KOPT-K1 (cell line): Measurements from ENCODE around the gene CDK17.
A peak's percentile ranks its signal among the peaks of the same experiment; 100 is the strongest.
"Not testable (repeated sequence)": the region's sequence is repeated elsewhere in the genome, so short reads cannot be mapped to it uniquely, and the experiment has no call there.

Source experiments
- H3K27ac ChIP-seq: fragments of 200-600 bp; sonication (generic); 2 replicates; pipeline ENCODE4 v1.5.1; 2016; ENCODE audit warnings: antibody characterized with exemption, mild to moderate bottlenecking, low read depth, low read length; ENCODE audit not compliant: poor library complexity, severe bottlenecking
- H3K36me3 ChIP-seq: fragments of 200-600 bp; sonication (generic); 2 replicates; pipeline ENCODE4 v1.5.1; 2017; ENCODE audit warnings: antibody characterized with exemption, mild to moderate bottlenecking, low read length, moderate library complexity; ENCODE audit not compliant: insufficient read depth
- H3K9me3 ChIP-seq: fragments of 200-600 bp; sonication (generic); 2 replicates; pipeline ENCODE4 v1.5.1; 2017; ENCODE audit warnings: antibody characterized with exemption, low read length, mild to moderate bottlenecking; ENCODE audit not compliant: insufficient read depth, poor library complexity, severe bottlenecking

The CDK17 gene

DNA sequence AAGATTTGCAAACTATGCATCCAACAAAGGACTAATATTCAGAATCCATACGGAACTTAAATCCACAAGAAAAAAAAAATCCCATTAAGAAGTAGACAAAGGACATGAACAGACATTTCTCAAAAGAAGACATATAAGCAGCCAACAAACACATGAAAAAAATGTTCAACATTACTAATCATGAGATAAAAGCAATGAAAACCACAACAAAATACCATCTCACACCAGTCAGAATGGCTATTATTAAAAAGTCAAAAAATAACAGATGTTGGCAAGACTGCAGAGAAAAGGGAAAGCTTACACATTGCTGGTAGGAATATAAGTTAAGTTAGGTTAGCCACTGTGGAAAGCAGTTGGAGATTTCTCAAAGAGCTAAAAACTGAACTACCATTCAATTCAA lies 16.2 kb downstream of the CDK17 start:
- Histone ChIP-seq H3K36me3 (no peaks in the 10 kb centered on the region; the same call in 1 of the 2 replicates), H3K9me3 (peaks cover 35% of the 10 kb centered on the region), H3K27ac (no peak overlapping the region)

DNA sequence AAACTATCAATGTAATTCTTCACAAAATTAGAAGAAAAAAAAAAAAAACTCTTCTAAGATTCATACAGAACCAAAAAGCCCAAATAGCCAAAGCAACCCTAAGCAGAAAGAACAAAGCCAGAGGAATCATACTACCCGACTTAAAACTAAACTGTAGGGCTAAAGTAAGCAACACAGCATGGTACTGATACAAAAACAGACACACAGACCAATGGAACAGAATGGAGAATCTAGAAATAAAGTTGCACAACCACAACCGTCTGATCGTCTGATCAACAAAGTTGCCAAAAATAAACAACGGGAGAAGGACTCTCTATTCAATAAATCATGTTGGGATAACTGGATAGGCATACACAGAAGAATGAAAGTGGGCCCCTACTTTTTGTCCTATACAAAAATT lies 16.9 kb downstream of the CDK17 start:
- Histone ChIP-seq H3K36me3 (no peaks in the 10 kb centered on the region; the same call in 1 of the 2 replicates), H3K9me3 (peaks cover 41% of the 10 kb centered on the region)

DNA sequence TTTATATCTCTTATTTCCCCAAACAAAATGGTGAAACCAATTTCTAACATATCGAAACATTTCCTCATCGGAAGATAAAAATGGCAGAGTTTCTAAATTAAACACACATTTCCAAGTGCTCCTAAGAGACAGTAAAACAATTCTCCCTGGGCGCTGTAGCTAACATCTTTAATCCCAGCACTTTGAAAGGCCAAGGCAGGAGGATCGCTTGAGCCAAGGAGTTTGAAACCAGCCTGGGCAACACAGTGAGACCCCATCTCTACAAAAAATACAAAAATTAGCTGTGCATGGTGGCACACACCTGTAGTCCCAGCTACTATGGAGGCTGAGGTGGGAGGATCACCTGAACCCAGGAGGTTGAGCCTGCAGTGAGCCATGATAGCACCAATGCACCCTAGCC lies 20.5 kb downstream of the CDK17 start:
- not testable (repeated sequence) for H3K36me3 ChIP-seq, H3K27ac ChIP-seq
- peaks cover 44% of the 10 kb centered on the region for H3K9me3 ChIP-seq

More for the DNA sequence above, 16.9 kb downstream of the CDK17 start:
- no peak overlapping the region for H3K27ac ChIP-seq

DNA sequence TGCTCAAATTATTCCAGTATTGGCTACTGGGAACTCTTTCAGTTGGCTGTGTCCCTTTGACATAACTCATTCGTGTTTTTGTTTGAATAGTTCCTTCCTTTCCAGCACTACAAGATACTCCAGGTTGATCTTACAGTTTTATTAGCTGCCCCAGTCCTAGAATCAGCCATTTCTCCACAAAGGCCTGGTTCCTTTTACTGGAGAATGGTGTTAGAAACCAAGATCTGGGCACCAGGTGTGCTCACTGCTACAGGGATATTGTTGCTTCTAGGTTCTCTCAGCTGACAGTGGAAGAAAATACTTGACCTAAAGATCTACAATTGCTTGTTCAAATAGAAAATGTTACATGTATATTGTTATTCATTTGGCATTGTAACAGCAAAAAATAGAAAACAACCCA lies 21.9 kb downstream of the CDK17 start:
- Histone ChIP-seq H3K27ac (peak overlapping the region; percentile 72), H3K9me3 (peaks cover 43% of the 10 kb centered on the region)

DNA sequence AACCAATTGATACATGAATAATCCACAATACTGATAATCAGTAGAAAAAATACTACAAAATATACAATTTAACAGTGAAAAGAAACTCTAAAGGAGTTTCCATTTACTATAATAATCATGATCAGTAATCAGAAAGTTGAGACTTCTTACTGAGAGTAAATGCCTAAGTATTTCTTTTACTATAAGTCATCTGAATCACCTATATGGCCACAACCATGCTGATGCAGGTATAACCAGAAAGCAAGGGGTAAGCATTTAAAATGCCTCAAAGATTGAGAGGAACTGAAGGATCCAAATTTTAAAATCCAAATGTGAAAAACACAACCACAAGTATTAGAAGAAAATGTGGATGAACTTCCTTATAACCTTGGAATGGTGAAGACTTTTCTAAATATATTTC lies 23.4 kb downstream of the CDK17 start:
- no peaks in the 10 kb centered on the region for H3K36me3 ChIP-seq
- H3K9me3 ChIP-seq = peaks cover 28% of the 10 kb centered on the region
- peak overlapping the region; percentile 72 for H3K27ac ChIP-seq

More for the DNA sequence above, 21.9 kb downstream of the CDK17 start:
- no peaks in the 10 kb centered on the region for H3K36me3 ChIP-seq

DNA sequence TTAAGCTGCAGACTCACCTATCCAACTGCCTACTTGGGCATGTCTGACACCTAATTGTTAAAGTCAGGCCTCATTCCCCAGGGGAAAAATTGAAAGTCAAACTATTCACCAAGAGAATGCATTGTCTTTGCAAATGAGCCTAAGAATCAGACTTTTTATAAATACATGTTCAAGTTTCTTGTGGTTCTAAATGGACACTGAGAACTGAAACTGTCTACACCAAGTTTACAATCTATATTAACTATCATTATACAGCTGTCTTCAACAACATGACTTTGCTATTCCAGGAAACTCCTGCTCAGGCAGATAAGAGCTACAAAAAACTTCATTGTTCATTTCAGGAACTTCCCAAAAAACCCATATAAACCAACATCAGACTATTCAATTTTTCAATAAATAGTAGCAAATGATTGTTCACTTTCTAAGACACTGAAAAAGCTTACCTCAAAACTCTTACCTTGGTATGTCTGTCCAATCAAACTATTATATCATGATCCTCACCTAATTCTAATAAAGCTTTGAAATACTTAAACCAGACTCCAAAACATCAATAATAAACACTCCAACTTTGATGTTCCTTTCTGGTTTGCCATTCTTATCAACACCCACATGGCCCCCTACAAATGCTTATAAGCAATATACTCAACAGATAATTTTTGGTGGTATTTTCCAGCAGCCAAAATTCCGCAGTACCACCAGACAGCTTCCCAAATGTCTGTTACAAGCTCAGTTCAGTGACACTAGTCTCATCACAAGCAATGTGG lies 24.2 kb downstream of the CDK17 start:
- H3K27ac ChIP-seq = peak overlapping the region; percentile 72
- H3K36me3 ChIP-seq = no peaks in the 10 kb centered on the region
- peaks cover 24% of the 10 kb centered on the region for H3K9me3 ChIP-seq

DNA sequence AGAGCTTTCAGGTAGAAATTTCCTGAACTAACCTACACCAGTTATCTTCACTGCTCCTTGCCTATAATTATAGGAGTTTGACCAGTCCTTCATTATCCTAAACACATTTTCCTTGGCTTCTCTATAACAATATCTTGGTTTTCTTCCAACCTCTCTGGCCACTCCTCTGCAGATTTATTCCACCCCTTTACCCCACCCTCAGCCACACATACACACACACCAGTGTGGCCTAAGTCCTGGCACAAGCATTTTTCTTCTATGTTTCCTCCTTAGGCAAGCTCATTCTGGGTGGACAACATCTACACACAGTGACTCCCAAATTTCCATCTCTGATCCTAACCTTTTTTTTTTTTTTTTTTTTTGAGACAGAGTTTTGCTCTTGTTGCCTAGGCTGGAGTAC lies 25.1 kb downstream of the CDK17 start:
- H3K27ac ChIP-seq = no peak overlapping the region
- H3K36me3 ChIP-seq = no peaks in the 10 kb centered on the region
- H3K9me3 ChIP-seq = peaks cover 18% of the 10 kb centered on the region

DNA sequence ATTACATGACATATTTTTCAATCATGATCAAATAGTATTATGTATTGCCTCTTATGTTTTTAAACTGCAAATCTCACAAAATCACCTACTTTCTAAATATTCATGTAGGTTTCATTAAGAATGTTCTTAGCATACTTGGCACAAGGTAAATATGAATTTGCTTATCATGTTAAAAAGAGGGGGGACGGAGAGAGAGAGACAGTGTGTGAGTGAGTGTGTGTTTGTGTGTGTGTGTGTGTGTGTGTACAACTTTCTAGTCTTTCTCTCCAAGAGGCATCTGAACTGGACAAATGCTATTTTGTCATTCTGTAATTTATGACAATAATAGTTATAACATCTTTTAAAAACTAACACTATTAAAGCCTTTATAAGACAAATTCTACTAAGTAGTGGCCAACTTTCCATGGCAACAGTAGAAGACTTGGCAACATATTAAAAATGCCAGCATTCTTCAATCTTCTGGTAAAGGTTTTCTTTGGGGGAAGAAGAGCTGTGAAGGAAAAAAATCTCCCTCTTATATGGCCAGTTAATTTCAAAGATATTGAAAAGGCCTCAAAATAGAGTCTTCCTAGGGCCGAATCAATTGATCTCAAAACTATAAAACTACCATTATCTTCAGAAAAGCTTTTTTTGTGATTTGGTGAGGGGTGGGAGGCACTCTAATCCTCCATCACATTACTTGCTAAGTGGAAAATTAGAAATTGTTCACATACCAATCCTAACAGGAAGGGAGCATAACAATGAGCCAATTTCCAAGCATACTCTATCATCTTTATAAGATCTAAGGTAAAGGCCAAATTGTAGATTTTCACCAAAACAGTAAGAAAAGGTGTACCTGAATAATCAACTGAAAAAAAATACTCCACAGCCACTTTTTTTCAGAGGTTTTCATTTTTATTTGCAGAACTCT lies 28.2 kb downstream of the CDK17 start:
- Histone ChIP-seq H3K9me3 (no peaks in the 10 kb centered on the region), H3K36me3 (no peaks in the 10 kb centered on the region), H3K27ac (no peak overlapping the region)

DNA sequence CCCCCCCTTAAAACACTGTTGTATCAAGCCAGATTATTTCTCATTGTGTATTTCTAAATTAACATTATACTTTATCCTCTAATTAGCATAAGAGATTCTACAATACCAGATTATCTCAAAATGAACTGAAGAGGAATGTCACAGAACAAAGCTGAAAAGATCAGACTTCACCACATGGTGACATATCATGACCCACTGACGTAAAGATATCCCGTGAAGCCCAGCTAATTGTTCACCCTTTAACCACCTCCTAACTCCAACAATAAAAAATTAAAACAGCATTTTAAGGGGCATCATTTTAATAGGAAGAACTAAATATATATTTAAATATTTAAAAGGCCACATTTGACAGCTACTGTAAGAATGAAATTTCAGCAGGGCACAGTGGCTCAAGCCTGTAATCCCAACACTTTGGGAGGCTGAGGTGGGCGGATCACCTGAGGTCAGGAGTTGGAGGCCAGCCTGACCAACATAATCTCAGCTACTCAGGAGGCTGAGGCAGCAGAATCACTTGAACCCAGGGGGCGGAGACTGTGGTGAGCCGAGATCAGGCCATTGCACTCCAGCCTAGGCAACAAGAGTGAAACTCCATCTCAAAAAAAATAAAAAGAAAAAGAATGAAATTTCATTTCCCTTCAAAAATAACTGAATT lies 29.0 kb downstream of the CDK17 start:
- H3K9me3 ChIP-seq = no peaks in the 10 kb centered on the region
- H3K27ac ChIP-seq = no peak overlapping the region
- no peaks in the 10 kb centered on the region for H3K36me3 ChIP-seq

DNA sequence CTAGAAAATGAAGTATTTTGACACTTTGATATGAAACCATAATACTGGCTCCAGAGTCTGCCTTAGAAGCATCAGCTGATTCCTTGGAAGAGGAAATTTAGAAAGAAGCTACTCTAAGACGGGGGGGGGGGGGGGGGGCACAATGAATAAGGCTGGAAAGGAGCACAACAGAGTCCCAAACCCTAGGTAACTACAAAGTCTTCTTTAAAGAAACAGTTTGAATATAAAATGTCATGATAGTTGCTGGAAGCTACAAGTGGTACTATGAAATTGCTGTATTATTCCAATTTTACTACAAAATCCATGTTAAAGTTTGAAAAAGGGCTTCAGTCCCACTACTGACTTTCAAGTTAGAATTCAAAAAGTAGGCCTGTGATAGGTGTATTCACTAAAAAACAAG lies 31.6 kb downstream of the CDK17 start:
- Histone ChIP-seq H3K36me3 (no peaks in the 10 kb centered on the region), H3K27ac (no peak overlapping the region), H3K9me3 (no peaks in the 10 kb centered on the region)

DNA sequence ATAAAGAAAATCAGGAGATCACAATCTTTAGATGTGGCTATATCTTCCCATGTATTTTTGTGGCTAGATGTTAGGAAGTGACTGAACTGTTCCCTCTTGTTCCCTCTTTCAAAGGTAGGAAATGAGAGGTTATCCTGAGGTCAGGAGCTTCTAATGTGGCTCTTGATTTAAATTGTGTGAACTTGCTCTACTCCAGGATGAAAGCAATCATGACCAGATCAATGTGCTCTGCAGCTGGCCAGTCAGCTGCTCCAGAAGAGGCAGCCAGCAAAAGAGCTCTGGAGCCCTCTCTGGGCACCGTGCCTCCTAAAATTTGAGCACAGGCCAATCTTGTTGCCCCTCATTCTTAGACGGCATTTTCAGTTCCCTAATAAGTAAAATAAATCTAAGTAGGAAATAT lies 32.0 kb downstream of the CDK17 start:
- Histone ChIP-seq H3K27ac (no peak overlapping the region), H3K36me3 (no peaks in the 10 kb centered on the region), H3K9me3 (no peaks in the 10 kb centered on the region)

DNA sequence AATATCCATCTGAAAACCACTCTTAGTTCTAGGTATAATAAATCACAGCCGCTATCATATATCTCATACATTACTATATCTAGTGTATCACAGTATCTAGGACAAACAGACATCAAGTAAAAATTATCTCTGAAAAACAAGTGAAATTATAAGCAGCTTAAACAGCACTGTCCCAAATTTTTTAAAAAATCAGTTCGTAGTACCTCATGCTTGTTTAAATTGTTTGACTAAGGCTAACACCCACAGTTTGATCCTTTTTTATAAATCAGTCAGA lies 33.9 kb downstream of the CDK17 start:
- no peak overlapping the region for H3K27ac ChIP-seq

DNA sequence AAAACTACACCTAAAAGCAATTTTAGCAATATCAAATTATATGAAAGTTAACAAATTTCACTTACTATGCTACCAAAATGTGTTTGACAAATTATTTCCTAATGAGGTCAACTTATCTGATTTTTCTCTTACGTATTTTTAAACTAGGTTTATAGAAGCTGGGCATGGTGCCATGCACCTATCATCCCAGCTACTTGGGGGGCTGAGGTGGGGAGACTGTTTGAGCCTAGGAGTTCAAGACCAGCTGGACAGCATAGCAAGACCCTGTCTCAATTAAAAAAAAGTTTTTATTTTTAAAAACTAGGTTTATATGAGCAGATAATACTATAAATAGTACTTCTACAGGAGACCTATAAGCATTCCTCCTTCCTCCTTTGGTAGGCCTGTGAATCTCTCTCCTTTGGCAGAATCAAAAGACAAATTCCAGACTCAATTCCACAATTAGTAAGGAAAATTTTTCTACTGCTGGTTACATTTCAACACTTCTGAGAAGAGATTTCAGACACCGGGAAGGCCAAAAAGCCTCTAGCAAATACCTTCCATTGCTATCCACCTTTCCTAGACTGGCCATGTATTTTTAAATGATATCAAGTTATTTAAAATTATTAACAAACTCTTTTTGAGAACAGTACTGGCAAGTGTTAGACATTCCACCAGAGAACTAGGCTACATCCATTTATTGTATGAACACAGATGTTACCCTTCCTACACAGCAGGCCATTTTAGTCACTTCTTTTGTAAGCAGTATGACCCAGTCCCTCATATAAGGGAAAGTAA lies 34.4 kb downstream of the CDK17 start:
- Histone ChIP-seq H3K9me3 (no peaks in the 10 kb centered on the region), H3K27ac (no peak overlapping the region), H3K36me3 (no peaks in the 10 kb centered on the region)

More for the DNA sequence above, 33.9 kb downstream of the CDK17 start:
- no peaks in the 10 kb centered on the region for H3K9me3 ChIP-seq
- no peaks in the 10 kb centered on the region for H3K36me3 ChIP-seq

DNA sequence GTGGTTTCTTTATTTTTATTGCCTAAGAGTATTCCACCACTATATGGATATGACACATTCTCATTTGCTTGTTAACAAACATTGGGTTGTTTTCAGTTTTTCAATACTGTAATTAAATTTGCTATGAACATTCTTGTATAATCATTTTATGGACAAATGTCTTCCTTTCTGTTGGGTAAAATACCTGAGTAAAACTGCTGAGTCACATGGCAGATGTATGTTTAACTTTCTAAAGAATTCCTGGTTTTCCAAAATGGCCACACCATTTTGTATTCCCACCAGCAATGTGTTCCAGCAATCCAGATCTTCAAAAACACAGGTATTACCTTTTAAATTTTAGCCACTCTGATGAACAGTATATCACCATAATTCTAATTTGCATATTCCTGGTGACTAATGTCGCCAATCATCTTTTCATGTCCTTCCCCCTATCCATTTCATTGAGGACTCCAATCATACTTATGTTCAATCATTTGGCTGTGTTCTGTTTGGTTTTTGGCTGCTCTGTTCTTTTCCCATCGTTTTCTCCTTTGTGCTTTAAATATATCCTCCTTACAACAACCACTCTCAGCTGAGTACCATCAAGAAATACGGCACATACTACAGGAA lies 36.0 kb downstream of the CDK17 start:
- Histone ChIP-seq H3K36me3 (no peaks in the 10 kb centered on the region), H3K27ac (no peak overlapping the region), H3K9me3 (no peaks in the 10 kb centered on the region)
